NCI-H2081 (cell line): ENCODE results near the gene SMPD4.
A peak's percentile ranks its signal among the peaks of the same experiment; 100 is the strongest.
"Not testable (repeated sequence)": the region's sequence is repeated elsewhere in the genome, so short reads cannot be mapped to it uniquely, and the experiment has no call there.

Experiments used
- DNase-seq, 2 experiments: peaks; one replicate each; lab custom pipeline; 2025; lab: John Stamatoyannopoulos, UW

SMPD4 gene

GRCh38 chr2:130181325-130181879 is at the start of gene SMPD4:
SMPD4 (minus strand) TSS chr2:130181602; CDS start chr2:130176592, 5,010 bp downstream.
- DNase-seq = peak; percentile 94 to 96

- DNase-seq = not testable (repeated sequence)
Measured at GRCh38 chr2:130230907-130231306, 49.5 kb upstream of the SMPD4 start.

- DNase-seq = not testable (repeated sequence)
Measured at GRCh38 chr2:130230376-130230775, 49.0 kb upstream of the SMPD4 start.

GRCh38 chr2:130229161-130229510 is 47.7 kb upstream of the SMPD4 start:
- DNase-seq = not testable (repeated sequence)

GRCh38 chr2:130228467-130229160 is 47.2 kb upstream of the SMPD4 start:
- not testable (repeated sequence) for DNase-seq

GRCh38 chr2:130228005-130228404 is 46.6 kb upstream of the SMPD4 start:
- not testable (repeated sequence) for DNase-seq

- not testable (repeated sequence) for DNase-seq
Measured at GRCh38 chr2:130222523-130222922, 41.1 kb upstream of the SMPD4 start.

GRCh38 chr2:130220505-130220904 is 39.1 kb upstream of the SMPD4 start:
- not testable (repeated sequence) for DNase-seq

- not testable (repeated sequence) for DNase-seq
Measured at GRCh38 chr2:130219147-130219546, 37.7 kb upstream of the SMPD4 start.

GRCh38 chr2:130207051-130207450 is 25.6 kb upstream of the SMPD4 start:
- DNase-seq = not testable (repeated sequence)

GRCh38 chr2:130203150-130203549 is 21.7 kb upstream of the SMPD4 start:
- not testable (repeated sequence) for DNase-seq

- DNase-seq = not testable (repeated sequence)
Measured at GRCh38 chr2:130202518-130202917, 21.1 kb upstream of the SMPD4 start.

GRCh38 chr2:130198343-130198742 is 16.9 kb upstream of the SMPD4 start, which contains the start of gene TUBA3E:
TUBA3E (minus strand) TSS chr2:130198439; CDS start chr2:130198360, 79 bp downstream.
- DNase-seq = no peak

GRCh38 chr2:130196052-130196451 is 14.7 kb upstream of the SMPD4 start:
- not testable (repeated sequence) for DNase-seq

GRCh38 chr2:130195089-130195635 is 13.8 kb upstream of the SMPD4 start:
- not testable (repeated sequence) for DNase-seq

- DNase-seq = not testable (repeated sequence)
Measured at GRCh38 chr2:130193824-130194223, 12.4 kb upstream of the SMPD4 start.

GRCh38 chr2:130192451-130192850 is 11.0 kb upstream of the SMPD4 start:
- not testable (repeated sequence) for DNase-seq

GRCh38 chr2:130191319-130191718 is 9.9 kb upstream of the SMPD4 start:
- not testable (repeated sequence) for DNase-seq

GRCh38 chr2:130190237-130190636 is 8.8 kb upstream of the SMPD4 start:
- no peak for DNase-seq

- DNase-seq = not testable (repeated sequence)
Measured at GRCh38 chr2:130188958-130189357, 7.6 kb upstream of the SMPD4 start.

- DNase-seq = not testable (repeated sequence)
Measured at GRCh38 chr2:130187859-130188792, 6.7 kb upstream of the SMPD4 start.

- no peak for DNase-seq
Measured at GRCh38 chr2:130187268-130187667, 5.9 kb upstream of the SMPD4 start.
